ENCODE measurements around the gene NCMAP.

NCMAP gene

DNA sequence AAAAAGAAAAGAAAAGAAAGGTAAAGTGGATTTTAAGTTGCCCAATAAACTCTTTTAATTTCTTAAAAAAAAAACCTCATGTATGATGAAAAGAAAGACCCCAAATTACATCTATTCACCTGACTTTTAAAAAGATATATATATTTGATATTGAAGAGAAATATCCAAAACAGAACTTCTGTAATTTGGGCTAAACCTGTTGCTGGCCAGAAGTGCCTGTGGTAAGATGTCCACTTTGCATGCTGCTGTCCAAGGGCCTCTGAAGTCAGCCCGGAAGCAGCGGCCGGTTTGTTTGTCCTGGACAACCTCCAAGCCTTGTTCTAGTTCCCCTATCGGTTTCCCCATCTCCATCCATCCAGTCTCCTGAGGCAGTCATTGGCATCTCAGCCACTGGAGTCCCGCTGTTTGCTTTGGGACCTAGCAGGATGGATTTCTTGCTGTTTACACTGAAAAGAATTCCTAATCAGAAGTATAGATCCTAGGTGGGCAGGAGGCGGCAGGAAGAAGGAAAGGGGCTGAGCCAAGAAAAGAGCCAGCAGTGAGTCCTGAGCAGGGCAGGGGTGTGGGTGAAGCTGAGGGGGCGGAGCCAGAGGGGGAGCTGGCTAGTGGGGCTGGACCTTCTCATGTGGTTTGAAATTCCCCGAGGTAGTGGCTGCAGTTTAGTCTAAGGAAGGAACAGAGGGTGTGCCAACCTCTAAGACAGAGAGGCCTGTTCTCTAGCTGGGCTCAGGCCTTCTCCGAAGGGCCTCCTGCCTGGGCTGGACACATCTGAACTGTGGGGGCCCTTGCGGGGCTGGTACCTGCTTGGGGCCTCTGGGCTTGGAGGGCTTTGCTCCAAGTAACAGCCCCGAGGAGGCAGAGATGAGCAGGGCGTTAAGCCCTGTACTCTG, 3.3 kb downstream of the NCMAP start:
- TF ChIP-seq, protein P1, sequence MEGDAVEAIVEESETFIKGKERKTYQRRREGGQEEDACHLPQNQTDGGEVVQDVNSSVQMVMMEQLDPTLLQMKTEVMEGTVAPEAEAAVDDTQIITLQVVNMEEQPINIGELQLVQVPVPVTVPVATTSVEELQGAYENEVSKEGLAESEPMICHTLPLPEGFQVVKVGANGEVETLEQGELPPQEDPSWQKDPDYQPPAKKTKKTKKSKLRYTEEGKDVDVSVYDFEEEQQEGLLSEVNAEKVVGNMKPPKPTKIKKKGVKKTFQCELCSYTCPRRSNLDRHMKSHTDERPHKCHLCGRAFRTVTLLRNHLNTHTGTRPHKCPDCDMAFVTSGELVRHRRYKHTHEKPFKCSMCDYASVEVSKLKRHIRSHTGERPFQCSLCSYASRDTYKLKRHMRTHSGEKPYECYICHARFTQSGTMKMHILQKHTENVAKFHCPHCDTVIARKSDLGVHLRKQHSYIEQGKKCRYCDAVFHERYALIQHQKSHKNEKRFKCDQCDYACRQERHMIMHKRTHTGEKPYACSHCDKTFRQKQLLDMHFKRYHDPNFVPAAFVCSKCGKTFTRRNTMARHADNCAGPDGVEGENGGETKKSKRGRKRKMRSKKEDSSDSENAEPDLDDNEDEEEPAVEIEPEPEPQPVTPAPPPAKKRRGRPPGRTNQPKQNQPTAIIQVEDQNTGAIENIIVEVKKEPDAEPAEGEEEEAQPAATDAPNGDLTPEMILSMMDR (IDR thresholded peaks at IDR 0.05; ENCODE audit: extremely low read depth, insufficient read depth, missing control alignments), result no peak
- in situ Hi-C loops (cut with MboI; ENCODE audit: low pct_unique_long_range_greater_than_20kb, low sequenced_read_pairs, unreplicated experiment), result no loop called here
- no peak for DNase-seq (ENCODE audit: low spot score)

GRCh38 chr1:24560361-24560760, 4.5 kb downstream of the NCMAP start:
- no peak for DNase-seq (ENCODE audit: low spot score)
- in situ Hi-C loops (cut with MboI; ENCODE audit: low pct_unique_long_range_greater_than_20kb, low sequenced_read_pairs, unreplicated experiment), result no loop called here
- TF ChIP-seq, protein P1 (IDR thresholded peaks at IDR 0.05; ENCODE audit: extremely low read depth, insufficient read depth, missing control alignments), result no peak

DNA sequence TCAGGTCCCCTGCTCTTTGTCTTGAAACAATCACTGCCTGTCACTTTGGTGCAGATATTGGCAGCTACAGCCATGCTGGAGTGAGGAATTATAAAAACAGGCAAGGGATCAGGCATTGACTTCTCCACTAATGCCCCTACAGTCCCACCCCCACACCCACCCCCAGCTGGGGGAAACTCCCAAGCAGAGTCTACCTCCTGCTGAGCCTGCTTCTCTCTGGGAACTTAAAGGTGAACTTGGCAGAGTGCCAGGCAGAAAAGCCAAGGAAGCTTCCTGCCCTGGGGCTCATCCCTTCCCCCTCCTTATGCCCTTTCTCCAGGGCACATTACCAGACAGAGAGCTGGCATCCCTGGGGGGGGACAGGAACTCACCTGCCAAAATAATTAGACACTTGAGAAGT, 6.7 kb downstream of the NCMAP start:
- in situ Hi-C loops (cut with MboI; ENCODE audit: low pct_unique_long_range_greater_than_20kb, low sequenced_read_pairs, unreplicated experiment), result no loop called here
- no peak for DNase-seq (ENCODE audit: low spot score)
- TF ChIP-seq, protein P1 (IDR thresholded peaks at IDR 0.05; ENCODE audit: extremely low read depth, insufficient read depth, missing control alignments), result no peak

- in situ Hi-C loops (cut with MboI; ENCODE audit: low pct_unique_long_range_greater_than_20kb, low sequenced_read_pairs, unreplicated experiment), result no loop called here
- TF ChIP-seq, protein P1 (IDR thresholded peaks at IDR 0.05; ENCODE audit: extremely low read depth, insufficient read depth, missing control alignments), result no peak
Observed at GRCh38 chr1:24564695-24565094, 8.8 kb downstream of the NCMAP start.

GRCh38 chr1:24566236-24566867, 10.5 kb downstream of the NCMAP start:
- DNase-seq (ENCODE audit: low spot score), result no peak

More at GRCh38 chr1:24564695-24565094, 8.8 kb downstream of the NCMAP start:
- no peak for DNase-seq (ENCODE audit: low spot score)

DNA sequence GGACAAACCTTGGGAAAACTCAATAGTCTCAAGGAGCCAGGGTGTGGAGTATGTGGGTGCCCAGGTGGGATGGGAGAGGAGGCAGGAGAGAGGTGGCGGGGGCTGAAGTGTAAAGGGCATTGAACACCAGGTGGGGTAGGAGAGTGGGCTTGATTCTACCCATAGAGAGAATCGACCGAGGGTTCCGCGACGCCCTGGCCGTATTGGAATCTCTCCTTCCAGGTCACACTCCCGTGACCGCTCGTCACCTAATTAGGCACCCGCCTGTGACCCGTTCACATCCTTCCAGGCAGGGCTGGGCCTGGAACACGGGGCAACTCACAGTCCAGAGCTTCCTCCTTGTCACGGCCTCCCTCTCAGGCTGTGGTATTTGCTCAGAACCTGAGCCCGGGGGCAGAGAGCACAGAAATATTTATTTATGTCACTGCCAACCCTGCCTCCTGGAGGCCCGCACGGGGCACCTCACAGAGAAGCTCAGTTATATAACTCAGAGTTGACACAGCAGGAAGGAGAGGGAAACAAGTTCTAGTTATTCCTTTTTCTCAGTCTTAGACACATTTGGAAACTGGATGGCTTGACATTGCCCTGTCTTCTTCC, 12.0 kb downstream of the NCMAP start:
- in situ Hi-C loops (cut with MboI; ENCODE audit: low pct_unique_long_range_greater_than_20kb, low sequenced_read_pairs, unreplicated experiment), result no loop called here
- TF ChIP-seq, protein P1 (IDR thresholded peaks at IDR 0.05; ENCODE audit: extremely low read depth, insufficient read depth, missing control alignments), result no peak
- no peak for DNase-seq (ENCODE audit: low spot score)

More at GRCh38 chr1:24566236-24566867, 10.5 kb downstream of the NCMAP start:
- in situ Hi-C loops (cut with MboI; ENCODE audit: low pct_unique_long_range_greater_than_20kb, low sequenced_read_pairs, unreplicated experiment), result no loop called here
- TF ChIP-seq, protein P1 (IDR thresholded peaks at IDR 0.05; ENCODE audit: extremely low read depth, insufficient read depth, missing control alignments), result no peak
